HEK293T (cell line): ENCODE results near the gene KCNK10.

Experiments
- CTCF ChIA-PET: fragments of 350-600 bp; formaldehyde crosslinking; extraction: SDS; loops from one replicate; lab custom pipeline; 2021; ENCODE audit warnings: antibody characterized with exemption, inconsistent platforms; lab: Yijun Ruan, JAX
- POLR2A ChIA-PET: fragments of 350-600 bp; formaldehyde crosslinking; extraction: SDS; loops from one replicate; lab custom pipeline; 2020; ENCODE audit warnings: antibody characterized with exemption, inconsistent platforms; lab: Yijun Ruan, JAX
- DNase-seq: peaks from one replicate; pipeline ENCODE4 v3.0.0; 2012; ENCODE audit warnings: mixed read lengths; ENCODE audit errors: extremely low spot score
- ARNT ChIP-seq: fragments of 450-650 bp; IDR thresholded peaks from 2 replicates; pipeline ENCODE4 v1.6.1; 2017; ENCODE audit warnings: mild to moderate bottlenecking
- BHLHE40 ChIP-seq: fragments of 450-650 bp; IDR thresholded peaks from 2 replicates; pipeline ENCODE4 v1.6.1; 2016; ENCODE audit warnings: mild to moderate bottlenecking, moderate library complexity, borderline replicate concordance
- CTBP1 ChIP-seq: fragments of 450-650 bp; IDR thresholded peaks from 2 replicates; pipeline ENCODE4 v1.6.1; 2016; ENCODE audit warnings: borderline replicate concordance
- ELF4 ChIP-seq: fragments of 450-650 bp; IDR thresholded peaks from 2 replicates; pipeline ENCODE4 v1.6.1; 2017; ENCODE audit warnings: antibody characterized with exemption
- FOXA1 ChIP-seq: fragments of 450-650 bp; IDR thresholded peaks from 2 replicates; pipeline ENCODE4 v1.6.1; 2016; ENCODE audit warnings: mild to moderate bottlenecking
- FOXK2 ChIP-seq: fragments of 450-650 bp; IDR thresholded peaks from 2 replicates; pipeline ENCODE4 v1.6.1; 2016; ENCODE audit warnings: mild to moderate bottlenecking
- FOXM1 ChIP-seq: fragments of 450-650 bp; IDR thresholded peaks from 2 replicates; pipeline ENCODE4 v1.6.1; 2017; ENCODE audit warnings: mild to moderate bottlenecking, borderline replicate concordance
- HDGF ChIP-seq: fragments of 450-650 bp; IDR thresholded peaks from 2 replicates; pipeline ENCODE4 v1.6.1; 2017; ENCODE audit warnings: antibody characterized with exemption, borderline replicate concordance
- L3MBTL2 ChIP-seq: fragments of 450-650 bp; conservative IDR thresholded peaks from 2 replicates; pipeline ENCODE4 v1.6.1; 2016; ENCODE audit warnings: mild to moderate bottlenecking
- LEF1 ChIP-seq: fragments of 450-650 bp; IDR thresholded peaks from 2 replicates; pipeline ENCODE4 v1.6.1; 2017; ENCODE audit warnings: mild to moderate bottlenecking, borderline replicate concordance
- NFRKB ChIP-seq: fragments of 450-650 bp; IDR thresholded peaks from 2 replicates; pipeline ENCODE4 v1.6.1; 2016; ENCODE audit warnings: mild to moderate bottlenecking, moderate library complexity
- SP1 ChIP-seq: fragments of 450-650 bp; IDR thresholded peaks from 2 replicates; pipeline ENCODE4 v1.6.1; 2017
- SUZ12 ChIP-seq: fragments of 450-650 bp; IDR thresholded peaks from 2 replicates; pipeline ENCODE4 v1.6.1; 2016; ENCODE audit warnings: mild to moderate bottlenecking
- TARDBP ChIP-seq: fragments of 450-650 bp; IDR thresholded peaks from 2 replicates; pipeline ENCODE4 v1.6.1; 2016
- ZNF384 ChIP-seq: fragments of 450-650 bp; IDR thresholded peaks from 2 replicates; pipeline ENCODE4 v1.6.1; 2016
- TF ChIP-seq, protein P1 (sequence below): fragments of 450-650 bp; IDR thresholded peaks from 2 replicates; pipeline ENCODE4 v1.6.1; 2016

KCNK10 gene

DNA sequence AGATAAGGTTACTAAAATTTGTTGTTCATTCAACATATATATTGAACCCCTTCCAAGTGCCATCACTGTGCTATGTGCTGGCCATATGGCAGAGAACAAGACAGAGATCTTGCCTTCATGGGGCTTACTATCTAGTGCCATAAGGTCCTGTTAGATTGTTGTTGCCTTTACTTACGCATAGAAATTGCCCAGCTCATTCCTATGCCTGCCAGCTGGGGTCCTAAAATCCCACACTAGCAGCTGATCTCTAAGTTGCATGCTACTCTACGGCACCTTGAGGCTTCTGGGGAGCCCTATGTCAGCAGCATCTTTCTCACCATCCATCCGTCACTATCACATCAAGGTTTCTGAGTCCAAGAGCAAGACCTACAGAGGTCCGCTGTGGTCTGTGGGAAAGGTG lies 1.4 kb upstream of the KCNK10 start:
- TF ChIP-seq HDGF (no peak), ELF4 (no peak), SUZ12 (no peak), SP1 (no peak), LEF1 (no peak), ZNF384 (no peak), FOXK2 (no peak), CTBP1 (no peak)
- DNase-seq = no peak
- POLR2A ChIA-PET = no interaction called here
- CTCF ChIA-PET = interaction anchor here (0.5 kb wide), 1 partner anchor 1446 kb away, joined by 4 read pairs; no protein-coding TSS in a partner anchor

DNA sequence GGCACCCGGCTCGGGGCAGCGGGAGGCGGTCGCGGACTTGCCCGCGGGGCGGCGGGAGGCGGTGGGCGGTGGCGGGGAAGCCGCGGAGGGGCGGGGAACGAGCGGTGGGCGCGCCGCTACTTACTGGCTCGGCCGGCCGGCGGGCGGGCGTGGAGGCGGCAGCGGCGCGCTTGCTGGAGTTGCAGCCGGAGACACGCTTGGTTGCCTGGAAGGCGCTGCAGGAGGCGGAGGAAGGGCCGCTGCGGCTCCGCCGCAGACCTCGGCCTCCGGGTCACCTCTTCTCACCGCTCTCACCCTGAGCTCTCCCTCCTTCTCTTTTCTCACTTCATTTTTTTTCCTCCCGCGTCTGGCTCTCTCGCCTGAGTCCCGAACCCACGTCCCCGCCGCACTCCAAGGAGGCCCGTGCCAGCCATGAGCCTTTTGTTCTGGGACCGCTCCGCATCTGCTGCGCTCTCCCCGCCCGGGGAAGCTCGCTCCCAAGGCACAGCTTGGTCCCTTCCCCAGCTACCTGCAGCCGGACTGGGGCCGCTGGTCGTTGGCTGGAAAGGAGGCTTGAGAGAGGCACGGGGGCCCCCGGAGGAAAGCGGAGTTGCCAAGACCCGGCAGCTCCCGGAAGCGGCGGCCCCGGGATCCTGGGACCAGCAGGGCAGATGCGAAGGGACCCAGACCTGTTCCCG lies 592 bp upstream of the KCNK10 start:
- no peak for TF ChIP-seq BHLHE40
- TF ChIP-seq FOXA1 = no peak
- TF ChIP-seq L3MBTL2 = no peak
- no peak for TF ChIP-seq FOXM1
- TF ChIP-seq ELF4 = no peak
- no peak for TF ChIP-seq SUZ12
- no peak for TF ChIP-seq CTBP1
- no peak for TF ChIP-seq SP1
- no peak for TF ChIP-seq FOXK2
- TF ChIP-seq ZNF384 = no peak
- no peak for TF ChIP-seq ARNT
- TF ChIP-seq HDGF = no peak
- POLR2A ChIA-PET = no interaction called here
- CTCF ChIA-PET = no interaction called here
- peak; percentile 37 for DNase-seq

GRCh38 chr14:88322504-88323085 lies 474 bp downstream of the KCNK10 start:
- no peak for DNase-seq
- ChIA-PET POLR2A (no interaction called here), CTCF (no interaction called here)
- TF ChIP-seq HDGF = no peak
- no peak for TF ChIP-seq ARNT
- TF ChIP-seq CTBP1 = no peak
- no peak for TF ChIP-seq SP1
- TF ChIP-seq, protein P1, sequence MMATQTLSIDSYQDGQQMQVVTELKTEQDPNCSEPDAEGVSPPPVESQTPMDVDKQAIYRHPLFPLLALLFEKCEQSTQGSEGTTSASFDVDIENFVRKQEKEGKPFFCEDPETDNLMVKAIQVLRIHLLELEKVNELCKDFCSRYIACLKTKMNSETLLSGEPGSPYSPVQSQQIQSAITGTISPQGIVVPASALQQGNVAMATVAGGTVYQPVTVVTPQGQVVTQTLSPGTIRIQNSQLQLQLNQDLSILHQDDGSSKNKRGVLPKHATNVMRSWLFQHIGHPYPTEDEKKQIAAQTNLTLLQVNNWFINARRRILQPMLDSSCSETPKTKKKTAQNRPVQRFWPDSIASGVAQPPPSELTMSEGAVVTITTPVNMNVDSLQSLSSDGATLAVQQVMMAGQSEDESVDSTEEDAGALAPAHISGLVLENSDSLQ = no peak
- no peak for TF ChIP-seq FOXM1
- no peak for TF ChIP-seq SUZ12
- TF ChIP-seq LEF1 = no peak
- no peak for TF ChIP-seq L3MBTL2

DNA sequence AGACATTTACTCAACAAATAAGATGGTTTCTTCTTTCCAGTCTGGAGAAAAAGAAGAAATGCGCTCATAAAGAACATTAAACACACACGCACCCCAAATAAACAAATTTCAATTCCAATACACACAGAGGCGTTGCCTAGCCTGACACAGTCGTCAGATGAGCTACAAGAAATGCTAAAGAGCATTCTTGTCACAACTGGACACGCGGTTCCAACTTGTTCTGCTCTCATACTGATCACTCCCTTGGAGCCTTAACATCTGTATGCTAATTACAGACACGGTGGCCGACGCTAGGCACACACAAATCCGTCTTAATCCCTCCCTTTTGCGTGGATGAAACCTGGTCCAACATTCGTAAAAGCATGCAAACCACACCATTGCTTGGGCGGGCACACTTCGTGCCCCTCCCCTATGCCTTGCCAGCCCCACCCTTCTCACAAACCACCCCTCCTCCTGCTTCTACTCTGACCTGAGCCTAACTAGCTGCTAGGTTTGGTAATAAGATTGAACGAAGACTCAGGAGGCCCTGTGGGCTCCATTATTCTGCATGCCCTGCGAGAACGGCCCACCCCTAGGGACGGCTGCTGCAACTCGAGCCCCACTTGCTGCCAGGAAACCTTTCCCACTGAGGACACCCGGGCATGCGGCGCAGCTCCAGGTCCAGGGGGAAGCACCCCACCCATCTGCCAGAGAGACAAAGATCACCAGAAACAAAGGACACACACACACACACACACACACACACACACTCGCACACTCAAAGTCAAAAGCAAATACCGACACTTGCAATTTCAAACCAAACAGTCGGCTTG lies 1.2 kb downstream of the KCNK10 start:
- no peak for DNase-seq
- CTCF ChIA-PET = no interaction called here
- TF ChIP-seq CTBP1 (no peak), SUZ12 (no peak), FOXA1 (no peak), TARDBP (no peak), LEF1 (no peak)
- POLR2A ChIA-PET = no interaction called here

- POLR2A ChIA-PET = no interaction called here
- TF ChIP-seq SUZ12 = no peak
- TF ChIP-seq NFRKB = no peak
- TF ChIP-seq FOXK2 = no peak
- TF ChIP-seq, protein P1 = no peak
- no peak for TF ChIP-seq ELF4
- no peak for TF ChIP-seq L3MBTL2
- no peak for TF ChIP-seq HDGF
- no peak for TF ChIP-seq ZNF384
- no peak for TF ChIP-seq FOXM1
- no peak for TF ChIP-seq TARDBP
- TF ChIP-seq FOXA1 = no peak
- TF ChIP-seq BHLHE40 = no peak
- no peak for TF ChIP-seq ARNT
- TF ChIP-seq SP1 = no peak
- no peak for TF ChIP-seq LEF1
- TF ChIP-seq CTBP1 = no peak
- CTCF ChIA-PET = no interaction called here
- DNase-seq = no peak
Observed at GRCh38 chr14:88318406-88318805, 4.7 kb downstream of the KCNK10 start.

- CTCF ChIA-PET = no interaction called here
- TF ChIP-seq HDGF (no peak), FOXA1 (no peak), ELF4 (no peak), SP1 (no peak), ZNF384 (no peak), FOXK2 (no peak), NFRKB (no peak), L3MBTL2 (no peak), LEF1 (no peak), ARNT (no peak), SUZ12 (no peak), BHLHE40 (no peak), CTBP1 (no peak), TARDBP (no peak), FOXM1 (no peak)
- TF ChIP-seq, protein P1 = no peak
Observed at GRCh38 chr14:88316521-88316920, 6.5 kb downstream of the KCNK10 start.

More at GRCh38 chr14:88316521-88316920, 6.5 kb downstream of the KCNK10 start:
- POLR2A ChIA-PET = no interaction called here
- DNase-seq = no peak
